ENCODE measurements around the gene HAUS7. TPM values are rescaled to one million over a fixed set of nuclear protein-coding genes. Genes with fewer than 3 reads are reported as not detected.

The HAUS7 gene
- polyA plus RNA-seq, 1 donor (not counting 4 experiments of a cell fraction or from before 2014, with no cell fraction given) = 13.8 TPM

GRCh38 chrX:153486171-153486570, 15.8 kb upstream of the HAUS7 start:
- Histone ChIP-seq H3K27ac (ENCODE audit: control insufficient read depth, insufficient read depth, low read length) (no peak overlapping the region), H2AFZ (ENCODE audit: control insufficient read depth, low read length) (no peak overlapping the region), H3K9me1 (ENCODE audit: control insufficient read depth, extremely low read depth, insufficient read depth, low read length) (no peaks in the 10 kb centered on the region), H3K36me3 (ENCODE audit: control insufficient read depth in 2 of 2, extremely low read depth in 1 of 2, insufficient read depth in 2 of 2, low read length in 2 of 2) (no peaks in the 10 kb centered on the region), H3K9me3 (ENCODE audit: control insufficient read depth, low read depth, low read length) (no peaks in the 10 kb centered on the region), H3K4me3 (ENCODE audit: control insufficient read depth in 2 of 3, extremely low read depth in 1 of 3, insufficient read depth in 2 of 3, low read depth in 1 of 3, low read length in 3 of 3) (no peak overlapping the region), H3K9ac (ENCODE audit: control insufficient read depth, extremely low read depth, insufficient read depth, low read length) (no peak overlapping the region), H3K27me3 (ENCODE audit: control insufficient read depth, extremely low read depth, insufficient read depth, low read length) (no peaks in the 10 kb centered on the region), H3K4me1 (ENCODE audit: control insufficient read depth, extremely low read depth, insufficient read depth, low read length) (peaks cover 3% of the 10 kb centered on the region), H3K4me2 (ENCODE audit: control insufficient read depth, extremely low read depth, insufficient read depth, low read depth, low read length) (no peak overlapping the region), H4K20me1 (ENCODE audit: control insufficient read depth, extremely low read depth, insufficient read depth, low read length) (no peaks in the 10 kb centered on the region), H3K79me2 (ENCODE audit: control insufficient read depth, insufficient read depth, low read length) (no peaks in the 10 kb centered on the region)
- dilution Hi-C loops (cut with MboI; ENCODE audit: extremely low pct_ligation_motif_present, low sequenced_read_pairs) = no loop called here
- no peak for FAIRE-seq
- DNase-seq (ENCODE audit: low read depth, low spot score) = no peak
- TF ChIP-seq, protein P1, sequence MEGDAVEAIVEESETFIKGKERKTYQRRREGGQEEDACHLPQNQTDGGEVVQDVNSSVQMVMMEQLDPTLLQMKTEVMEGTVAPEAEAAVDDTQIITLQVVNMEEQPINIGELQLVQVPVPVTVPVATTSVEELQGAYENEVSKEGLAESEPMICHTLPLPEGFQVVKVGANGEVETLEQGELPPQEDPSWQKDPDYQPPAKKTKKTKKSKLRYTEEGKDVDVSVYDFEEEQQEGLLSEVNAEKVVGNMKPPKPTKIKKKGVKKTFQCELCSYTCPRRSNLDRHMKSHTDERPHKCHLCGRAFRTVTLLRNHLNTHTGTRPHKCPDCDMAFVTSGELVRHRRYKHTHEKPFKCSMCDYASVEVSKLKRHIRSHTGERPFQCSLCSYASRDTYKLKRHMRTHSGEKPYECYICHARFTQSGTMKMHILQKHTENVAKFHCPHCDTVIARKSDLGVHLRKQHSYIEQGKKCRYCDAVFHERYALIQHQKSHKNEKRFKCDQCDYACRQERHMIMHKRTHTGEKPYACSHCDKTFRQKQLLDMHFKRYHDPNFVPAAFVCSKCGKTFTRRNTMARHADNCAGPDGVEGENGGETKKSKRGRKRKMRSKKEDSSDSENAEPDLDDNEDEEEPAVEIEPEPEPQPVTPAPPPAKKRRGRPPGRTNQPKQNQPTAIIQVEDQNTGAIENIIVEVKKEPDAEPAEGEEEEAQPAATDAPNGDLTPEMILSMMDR (optimal IDR thresholded peaks at IDR 0.05 in 1 of 3, IDR thresholded peaks at IDR 0.05 in 1 of 3, conservative IDR thresholded peaks at IDR 0.05 in 1 of 3; ENCODE audit: extremely low read depth in 1 of 3, insufficient read depth in 2 of 3, low read length in 3 of 3) = no peak
- no peak for TF ChIP-seq EZH2 (IDR thresholded peaks at IDR 0.05; ENCODE audit: low read length)

GRCh38 chrX:153485396-153486080, 15.2 kb upstream of the HAUS7 start:
- FAIRE-seq (no peak), DNase-seq (ENCODE audit: low read depth, low spot score) (no peak)
- no peaks in the 10 kb centered on the region for H3K27me3 ChIP-seq (ENCODE audit: control insufficient read depth, extremely low read depth, insufficient read depth, low read length)
- H2AFZ ChIP-seq (ENCODE audit: control insufficient read depth, low read length) = no peak overlapping the region
- H4K20me1 ChIP-seq (ENCODE audit: control insufficient read depth, extremely low read depth, insufficient read depth, low read length) = no peaks in the 10 kb centered on the region
- no peak for TF ChIP-seq EZH2 (IDR thresholded peaks at IDR 0.05; ENCODE audit: low read length)
- TF ChIP-seq, protein P1 (optimal IDR thresholded peaks at IDR 0.05 in 1 of 3, IDR thresholded peaks at IDR 0.05 in 1 of 3, conservative IDR thresholded peaks at IDR 0.05 in 1 of 3; ENCODE audit: extremely low read depth in 1 of 3, insufficient read depth in 2 of 3, low read length in 3 of 3) = no peak
- H3K27ac ChIP-seq (ENCODE audit: control insufficient read depth, insufficient read depth, low read length) = no peak overlapping the region
- no peaks in the 10 kb centered on the region for H3K9me1 ChIP-seq (ENCODE audit: control insufficient read depth, extremely low read depth, insufficient read depth, low read length)
- peaks cover 5% of the 10 kb centered on the region for H3K4me1 ChIP-seq (ENCODE audit: control insufficient read depth, extremely low read depth, insufficient read depth, low read length)
- no peak overlapping the region for H3K9ac ChIP-seq (ENCODE audit: control insufficient read depth, extremely low read depth, insufficient read depth, low read length)
- no peak overlapping the region for H3K4me3 ChIP-seq (ENCODE audit: control insufficient read depth in 2 of 3, extremely low read depth in 1 of 3, insufficient read depth in 2 of 3, low read depth in 1 of 3, low read length in 3 of 3)
- H3K9me3 ChIP-seq (ENCODE audit: control insufficient read depth, low read depth, low read length) = no peaks in the 10 kb centered on the region
- dilution Hi-C loops (cut with MboI; ENCODE audit: extremely low pct_ligation_motif_present, low sequenced_read_pairs) = no loop called here
- no peaks in the 10 kb centered on the region for H3K79me2 ChIP-seq (ENCODE audit: control insufficient read depth, insufficient read depth, low read length)
- H3K36me3 ChIP-seq (ENCODE audit: control insufficient read depth in 2 of 2, extremely low read depth in 1 of 2, insufficient read depth in 2 of 2, low read length in 2 of 2) = no peaks in the 10 kb centered on the region
- no peak overlapping the region for H3K4me2 ChIP-seq (ENCODE audit: control insufficient read depth, extremely low read depth, insufficient read depth, low read depth, low read length)

Measured in keratinocyte (primary cell).